GM23338 (cell line): ENCODE measurements around the gene ARMC7.

Source experiments
- CREB1 ChIP-seq: fragments of 250-450 bp; sonication (Bioruptor Pico); IDR thresholded peaks from 2 replicates; pipeline ENCODE4 v1.5.0; 2020; ENCODE audit warnings: low read depth, mild to moderate bottlenecking, moderate library complexity
- CTCF ChIP-seq, 2 experiments: fragments of 200-600 bp in 1 of 2; sonication (generic) in 1 of 2; conservative IDR thresholded peaks; 2 replicates each; pipeline versions ENCODE4 v1.5.1 to v1.6.1; 2016 to 2017; ENCODE audit warnings: antibody characterized with exemption in 2 of 2, low read depth in 2 of 2, mild to moderate bottlenecking in 2 of 2, moderate library complexity in 1 of 2
- EZH2 ChIP-seq: fragments of 200-600 bp; sonication (generic); IDR thresholded peaks from one replicate; pipeline ENCODE4 v1.8.0; 2017; ENCODE audit warnings: antibody characterized with exemption, mild to moderate bottlenecking, low read depth; ENCODE audit not compliant: unreplicated experiment
- EZH2phosphoT487 ChIP-seq: fragments of 200-600 bp; sonication (generic); IDR thresholded peaks from one replicate; pipeline ENCODE4 v1.8.1; 2018; ENCODE audit warnings: antibody characterized with exemption; ENCODE audit not compliant: unreplicated experiment
- POLR2AphosphoS5 ChIP-seq: IDR thresholded peaks from 2 replicates; pipeline ENCODE4 v1.6.1; 2016; ENCODE audit warnings: antibody characterized with exemption, low read depth
- REST ChIP-seq: IDR thresholded peaks from one replicate; pipeline ENCODE4 v1.6.1; 2018; ENCODE audit warnings: antibody characterized with exemption; ENCODE audit not compliant: unreplicated experiment
- STAT1 ChIP-seq: IDR thresholded peaks from one replicate; pipeline ENCODE4 v1.6.1; 2016; ENCODE audit warnings: antibody characterized with exemption; ENCODE audit not compliant: unreplicated experiment
- ZNF114 ChIP-seq: fragments of 250-450 bp; sonication (Bioruptor Pico); IDR thresholded peaks from 2 replicates; pipeline ENCODE4 v1.5.0; 2020; ENCODE audit warnings: mild to moderate bottlenecking, moderate library complexity
- ZNF331 ChIP-seq: fragments of 250-450 bp; sonication (Bioruptor Pico); IDR thresholded peaks from 2 replicates; pipeline ENCODE4 v1.5.0; 2020; ENCODE audit warnings: low read depth, mild to moderate bottlenecking, moderate library complexity

GRCh38 chr17:75064867-75065561 is 44.8 kb upstream of the ARMC7 start:
- TF ChIP-seq CTCF (conservative IDR thresholded peaks at IDR 0.05; ENCODE audit: low read depth in 2 of 2), result peak; percentile 28 to 61; a peak in 3 of 4 replicates
- no peak for TF ChIP-seq EZH2phosphoT487
- TF ChIP-seq STAT1, result no peak
- no peak for TF ChIP-seq EZH2
- no peak for TF ChIP-seq POLR2AphosphoS5
- TF ChIP-seq CREB1 (CRISPR knock-in tag), result no peak
- no peak for TF ChIP-seq ZNF331 (CRISPR knock-in tag)
- no peak for TF ChIP-seq REST
- no peak for TF ChIP-seq ZNF114 (CRISPR knock-in tag)
